ENCODE data around the gene CCDC73. TPM values are rescaled to one million over a fixed set of nuclear protein-coding genes. Genes with fewer than 3 reads are reported as not detected.
"Not testable (repeated sequence)": the region's sequence is repeated elsewhere in the genome, so short reads cannot be mapped to it uniquely, and the experiment has no call there.

Gene CCDC73
- total RNA-seq, 2 donors from 2014 or later = not detected

GRCh38 chr11:32643526-32643925, 150.9 kb downstream of the CCDC73 start:
- DNase-seq = no peak
- H3K27ac Mint-ChIP-seq = no peak overlapping the region
- no peak overlapping the region for H3K4me3 Mint-ChIP-seq
- H3K27me3 Mint-ChIP-seq (ENCODE audit: low read depth) = no peaks in the 10 kb centered on the region
- H3K9me3 Mint-ChIP-seq = no peaks in the 10 kb centered on the region
- H3K4me1 Mint-ChIP-seq (ENCODE audit: low read depth) = no peaks in the 10 kb centered on the region
- H3K36me3 Mint-ChIP-seq (ENCODE audit: insufficient read depth in 2 of 2) = no peaks in the 10 kb centered on the region
- no peak for ATAC-seq (replicated peaks in 1 of 2)

GRCh38 chr11:32641361-32641760, 153.1 kb downstream of the CCDC73 start:
- Mint-ChIP-seq H3K27me3 (ENCODE audit: low read depth) (peaks cover 12% of the 10 kb centered on the region), H3K9me3 (no peaks in the 10 kb centered on the region), H3K27ac (no peak overlapping the region), H3K4me3 (no peak overlapping the region), H3K4me1 (ENCODE audit: low read depth) (no peaks in the 10 kb centered on the region), H3K36me3 (ENCODE audit: insufficient read depth in 2 of 2) (no peaks in the 10 kb centered on the region)
- ATAC-seq (replicated peaks in 1 of 2) = no peak
- no peak for DNase-seq

- no peak overlapping the region for H3K4me3 Mint-ChIP-seq
- no peak overlapping the region for H3K27ac Mint-ChIP-seq
- H3K36me3 Mint-ChIP-seq (ENCODE audit: insufficient read depth in 2 of 2) = no peaks in the 10 kb centered on the region
- DNase-seq = no peak
- H3K27me3 Mint-ChIP-seq (ENCODE audit: low read depth) = peaks cover 34% of the 10 kb centered on the region
- no peak for ATAC-seq (replicated peaks in 1 of 2)
- H3K9me3 Mint-ChIP-seq = no peaks in the 10 kb centered on the region
- no peaks in the 10 kb centered on the region for H3K4me1 Mint-ChIP-seq (ENCODE audit: low read depth)
Observed at GRCh38 chr11:32635819-32636218, 158.6 kb downstream of the CCDC73 start.

- no peak overlapping the region for H3K27ac Mint-ChIP-seq
- no peaks in the 10 kb centered on the region for H3K9me3 Mint-ChIP-seq
- no peak for DNase-seq
- H3K27me3 Mint-ChIP-seq (ENCODE audit: low read depth) = peaks cover 39% of the 10 kb centered on the region
- H3K4me3 Mint-ChIP-seq = no peak overlapping the region
- H3K36me3 Mint-ChIP-seq (ENCODE audit: insufficient read depth in 2 of 2) = no peaks in the 10 kb centered on the region
- ATAC-seq (replicated peaks in 1 of 2) = no peak
- H3K4me1 Mint-ChIP-seq (ENCODE audit: low read depth) = no peaks in the 10 kb centered on the region
Observed at GRCh38 chr11:32630844-32631243, 163.6 kb downstream of the CCDC73 start.

GRCh38 chr11:32616903-32617302, 177.6 kb downstream of the CCDC73 start:
- Mint-ChIP-seq H3K4me3 (no peak overlapping the region), H3K36me3 (ENCODE audit: insufficient read depth in 2 of 2) (peaks cover 0 to 4% of the 10 kb centered on the region in 2 donors), H3K4me1 (ENCODE audit: low read depth) (no peaks in the 10 kb centered on the region), H3K9me3 (peaks cover 0 to 5% of the 10 kb centered on the region in 2 donors), H3K27me3 (ENCODE audit: low read depth) (peaks cover 10% of the 10 kb centered on the region), H3K27ac (no peak overlapping the region)
- ATAC-seq (replicated peaks in 1 of 2) (no peak), DNase-seq (no peak)

- H3K36me3 Mint-ChIP-seq (ENCODE audit: insufficient read depth in 2 of 2) = peaks cover 0 to 2% of the 10 kb centered on the region in 2 donors
- no peak overlapping the region for H3K4me3 Mint-ChIP-seq
- no peaks in the 10 kb centered on the region for H3K4me1 Mint-ChIP-seq (ENCODE audit: low read depth)
- H3K9me3 Mint-ChIP-seq = peaks cover 0 to 2% of the 10 kb centered on the region in 2 donors
- DNase-seq (no peak), ATAC-seq (replicated peaks in 1 of 2) (no peak)
- no peak overlapping the region for H3K27ac Mint-ChIP-seq
- H3K27me3 Mint-ChIP-seq (ENCODE audit: low read depth) = peaks cover 10% of the 10 kb centered on the region
Observed at GRCh38 chr11:32615422-32615821, 179.0 kb downstream of the CCDC73 start.

- ATAC-seq (replicated peaks in 1 of 2) = no peak
- Mint-ChIP-seq H3K9me3 (peaks cover under 1 to 2% of the 10 kb centered on the region in 2 donors), H3K4me1 (ENCODE audit: low read depth) (no peaks in the 10 kb centered on the region), H3K27me3 (ENCODE audit: low read depth) (peaks cover under 1% of the 10 kb centered on the region), H3K4me3 (no peak overlapping the region), H3K36me3 (ENCODE audit: insufficient read depth in 2 of 2) (peaks cover 4 to 9% of the 10 kb centered on the region in 2 donors), H3K27ac (no peak overlapping the region)
- DNase-seq = no peak
Observed at GRCh38 chr11:32613500-32614151, 180.8 kb downstream of the CCDC73 start.

- Mint-ChIP-seq H3K4me3 (no peak overlapping the region), H3K27ac (no peak overlapping the region), H3K9me3 (peaks cover 0 to 7% of the 10 kb centered on the region in 2 donors), H3K4me1 (ENCODE audit: low read depth) (no peaks in the 10 kb centered on the region), H3K36me3 (ENCODE audit: insufficient read depth in 2 of 2) (peaks cover 12 to 23% of the 10 kb centered on the region in 2 donors), H3K27me3 (ENCODE audit: low read depth) (no peaks in the 10 kb centered on the region)
- DNase-seq (no peak), ATAC-seq (replicated peaks in 1 of 2) (no peak)
Observed at GRCh38 chr11:32610797-32611352, 183.6 kb downstream of the CCDC73 start.

- H3K4me1 Mint-ChIP-seq (ENCODE audit: low read depth); H3K9me3 Mint-ChIP-seq; H3K27ac Mint-ChIP-seq; H3K4me3 Mint-ChIP-seq; H3K27me3 Mint-ChIP-seq (ENCODE audit: low read depth); ATAC-seq (replicated peaks in 1 of 2); DNase-seq: not testable (repeated sequence)
- H3K36me3 Mint-ChIP-seq (ENCODE audit: insufficient read depth in 2 of 2) = peaks cover 14 to 30% of the 10 kb centered on the region in 2 donors
Observed at GRCh38 chr11:32608826-32609225, 185.6 kb downstream of the CCDC73 start.

GRCh38 chr11:32606220-32606619, 188.2 kb downstream of the CCDC73 start:
- DNase-seq = no peak
- no peak overlapping the region for H3K27ac Mint-ChIP-seq
- peaks cover 14 to 40% of the 10 kb centered on the region in 2 donors for H3K36me3 Mint-ChIP-seq (ENCODE audit: insufficient read depth in 2 of 2)
- no peak for ATAC-seq (replicated peaks in 1 of 2)
- H3K27me3 Mint-ChIP-seq (ENCODE audit: low read depth) = no peaks in the 10 kb centered on the region
- no peaks in the 10 kb centered on the region for H3K4me1 Mint-ChIP-seq (ENCODE audit: low read depth)
- peaks cover 0 to 7% of the 10 kb centered on the region in 2 donors for H3K9me3 Mint-ChIP-seq
- no peak overlapping the region for H3K4me3 Mint-ChIP-seq

- Mint-ChIP-seq H3K4me3 (no peak overlapping the region), H3K4me1 (ENCODE audit: low read depth) (peaks cover 1% of the 10 kb centered on the region)
Observed at GRCh38 chr11:32602657-32603415, 191.6 kb downstream of the CCDC73 start.

GRCh38 chr11:32597921-32598320, 196.5 kb downstream of the CCDC73 start:
- H3K27me3 Mint-ChIP-seq (ENCODE audit: low read depth) = no peaks in the 10 kb centered on the region
- no peaks in the 10 kb centered on the region for H3K9me3 Mint-ChIP-seq
- DNase-seq (no peak), ATAC-seq (replicated peaks in 1 of 2) (no peak)
- H3K4me1 Mint-ChIP-seq (ENCODE audit: low read depth) = peaks cover 47% of the 10 kb centered on the region
- peaks cover 9 to 51% of the 10 kb centered on the region in 2 donors for H3K36me3 Mint-ChIP-seq (ENCODE audit: insufficient read depth in 2 of 2)
- no peak overlapping the region for H3K4me3 Mint-ChIP-seq
- H3K27ac Mint-ChIP-seq = no peak overlapping the region

More at GRCh38 chr11:32602657-32603415, 191.6 kb downstream of the CCDC73 start:
- H3K9me3 Mint-ChIP-seq = peaks cover 0 to 3% of the 10 kb centered on the region in 2 donors
- no peaks in the 10 kb centered on the region for H3K27me3 Mint-ChIP-seq (ENCODE audit: low read depth)
- peaks cover 8 to 36% of the 10 kb centered on the region in 2 donors for H3K36me3 Mint-ChIP-seq (ENCODE audit: insufficient read depth in 2 of 2)
- DNase-seq (no peak), ATAC-seq (replicated peaks in 1 of 2) (no peak)
- H3K27ac Mint-ChIP-seq = peak overlapping the region; percentile 79

GRCh38 chr11:32596114-32596513, 198.3 kb downstream of the CCDC73 start:
- H3K9me3 Mint-ChIP-seq; H3K27me3 Mint-ChIP-seq (ENCODE audit: low read depth): not testable (repeated sequence)
- peaks cover 18 to 59% of the 10 kb centered on the region in 2 donors for H3K36me3 Mint-ChIP-seq (ENCODE audit: insufficient read depth in 2 of 2)
- DNase-seq (peak; percentile 16 to 20), ATAC-seq (replicated peaks in 1 of 2) (peak; percentile 27 to 62)
- peaks cover 56% of the 10 kb centered on the region for H3K4me1 Mint-ChIP-seq (ENCODE audit: low read depth)
- peak overlapping the region in 1 of 2 donors; percentile 81 for H3K4me3 Mint-ChIP-seq
- peak overlapping the region; percentile 91 for H3K27ac Mint-ChIP-seq

Data from activated T-cell treated with anti-CD3 and anti-CD28 coated beads, Interleukin-2, amount 50 U/mL, for 72 hours (primary cell).